ENCODE results near the gene PGR.

DNA sequence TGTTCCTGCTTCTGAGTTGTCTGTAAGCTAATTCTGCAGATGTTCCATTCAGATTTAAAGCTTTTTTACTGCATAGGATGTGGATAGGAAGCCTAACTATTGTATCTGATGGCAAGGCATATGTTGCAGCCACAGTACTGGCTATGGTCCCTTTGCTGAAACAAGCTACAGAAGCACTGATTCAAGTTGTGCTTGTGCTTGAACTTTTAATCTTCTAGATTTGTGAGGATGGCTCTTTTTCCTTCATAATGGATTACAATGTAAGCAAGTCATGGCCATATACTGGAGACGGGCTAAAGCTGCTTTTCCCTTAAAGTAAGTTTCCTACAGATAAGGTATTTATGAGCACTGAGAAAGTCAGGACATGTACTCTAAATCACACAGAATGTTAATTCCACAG lies 138.7 kb downstream of the PGR start:
- TF ChIP-seq EP300 (IDR thresholded peaks at IDR 0.05; ENCODE audit: borderline replicate concordance in 1 of 2, low read depth in 2 of 2, low read length in 2 of 2) (no peak), E2F6 (IDR thresholded peaks at IDR 0.05) (no peak), ZNF274 (IDR thresholded peaks at IDR 0.05; ENCODE audit: borderline replicate concordance, extremely low read depth, low read length) (no peak), YY1 (IDR thresholded peaks at IDR 0.05; ENCODE audit: low read depth, low read length) (no peak), EZH2 (IDR thresholded peaks at IDR 0.05; ENCODE audit: low read depth, low read length, severe bottlenecking) (no peak), RFX5 (IDR thresholded peaks at IDR 0.05; ENCODE audit: borderline replicate concordance, low read depth, low read length) (no peak), SRF (IDR thresholded peaks at IDR 0.05; ENCODE audit: low read depth, low read length) (no peak)
- TF ChIP-seq, protein P1, sequence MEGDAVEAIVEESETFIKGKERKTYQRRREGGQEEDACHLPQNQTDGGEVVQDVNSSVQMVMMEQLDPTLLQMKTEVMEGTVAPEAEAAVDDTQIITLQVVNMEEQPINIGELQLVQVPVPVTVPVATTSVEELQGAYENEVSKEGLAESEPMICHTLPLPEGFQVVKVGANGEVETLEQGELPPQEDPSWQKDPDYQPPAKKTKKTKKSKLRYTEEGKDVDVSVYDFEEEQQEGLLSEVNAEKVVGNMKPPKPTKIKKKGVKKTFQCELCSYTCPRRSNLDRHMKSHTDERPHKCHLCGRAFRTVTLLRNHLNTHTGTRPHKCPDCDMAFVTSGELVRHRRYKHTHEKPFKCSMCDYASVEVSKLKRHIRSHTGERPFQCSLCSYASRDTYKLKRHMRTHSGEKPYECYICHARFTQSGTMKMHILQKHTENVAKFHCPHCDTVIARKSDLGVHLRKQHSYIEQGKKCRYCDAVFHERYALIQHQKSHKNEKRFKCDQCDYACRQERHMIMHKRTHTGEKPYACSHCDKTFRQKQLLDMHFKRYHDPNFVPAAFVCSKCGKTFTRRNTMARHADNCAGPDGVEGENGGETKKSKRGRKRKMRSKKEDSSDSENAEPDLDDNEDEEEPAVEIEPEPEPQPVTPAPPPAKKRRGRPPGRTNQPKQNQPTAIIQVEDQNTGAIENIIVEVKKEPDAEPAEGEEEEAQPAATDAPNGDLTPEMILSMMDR (IDR thresholded peaks at IDR 0.05; ENCODE audit: control extremely low read depth in 1 of 3, insufficient read depth in 1 of 3, low read depth in 1 of 3, low read length in 3 of 3), result no peak
